Stimulated activated naive CD8-positive, alpha-beta T cell treated with anti-CD3 and anti-CD28 coated beads, Interleukin-15, Interleukin-2, amounts not matched to agents 100 ng/mL and 50 ng/mL, for 24 hours (primary cell): ENCODE measurements around the gene SLC39A8.
A peak's percentile ranks its signal among the peaks of the same experiment; 100 is the strongest.
"Not testable (repeated sequence)": the region's sequence is repeated elsewhere in the genome, so short reads cannot be mapped to it uniquely, and the experiment has no call there.

ENCODE experiments used
- H3K27ac Mint-ChIP-seq: one replicate; pipeline ENCODE4 v1.8.0; 2021; ENCODE audit warnings: mild to moderate bottlenecking, mixed read lengths
- H3K27me3 Mint-ChIP-seq: one replicate; pipeline ENCODE4 v1.8.0; 2021; ENCODE audit warnings: mixed read lengths
- H3K36me3 Mint-ChIP-seq: one replicate; pipeline ENCODE4 v1.8.0; 2021; ENCODE audit warnings: low read depth, mixed read lengths
- H3K4me1 Mint-ChIP-seq: one replicate; pipeline ENCODE4 v1.8.0; 2021; ENCODE audit warnings: low read depth, mixed read lengths
- H3K4me3 Mint-ChIP-seq: one replicate; pipeline ENCODE4 v1.8.0; 2021; ENCODE audit warnings: mild to moderate bottlenecking, mixed read lengths
- H3K9me3 Mint-ChIP-seq: one replicate; pipeline ENCODE4 v1.8.0; 2021; ENCODE audit warnings: mixed read lengths

Gene SLC39A8

DNA sequence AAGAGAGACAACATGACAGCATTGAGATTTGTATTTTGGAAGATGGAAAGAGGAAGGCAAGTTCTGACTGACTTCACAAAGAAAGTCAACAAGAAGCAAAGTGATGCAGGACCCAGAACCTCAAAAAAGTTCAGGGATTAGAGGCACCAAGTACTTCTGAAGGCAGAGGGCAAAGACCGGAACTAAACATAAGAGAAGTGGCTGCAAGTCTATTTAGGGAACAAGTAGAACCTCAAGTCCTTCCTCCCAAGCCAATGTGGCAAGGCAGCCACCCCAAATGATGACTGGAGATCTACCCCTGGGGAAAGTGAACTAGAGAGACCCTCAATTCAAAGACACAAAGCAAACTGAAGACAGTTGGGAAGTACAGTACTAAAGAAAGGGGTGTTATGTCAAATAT is 46.6 kb downstream of the SLC39A8 start:
- Mint-ChIP-seq H3K36me3 (peaks cover 49% of the 10 kb centered on the region), H3K9me3 (no peaks in the 10 kb centered on the region)

GRCh38 chr4:102295153-102295862 is 50.0 kb downstream of the SLC39A8 start:
- no peaks in the 10 kb centered on the region for H3K27me3 Mint-ChIP-seq
- peaks cover 70% of the 10 kb centered on the region for H3K36me3 Mint-ChIP-seq
- no peak overlapping the region for H3K27ac Mint-ChIP-seq
- H3K4me1 Mint-ChIP-seq: no peaks in the 10 kb centered on the region
- no peak overlapping the region for H3K4me3 Mint-ChIP-seq
- no peaks in the 10 kb centered on the region for H3K9me3 Mint-ChIP-seq

More for the DNA sequence above, 46.6 kb downstream of the SLC39A8 start:
- Mint-ChIP-seq H3K4me1 (no peaks in the 10 kb centered on the region), H3K27me3 (no peaks in the 10 kb centered on the region), H3K4me3 (no peak overlapping the region), H3K27ac (no peak overlapping the region)

GRCh38 chr4:102288497-102288896 is 56.8 kb downstream of the SLC39A8 start:
- H3K27me3 Mint-ChIP-seq: no peaks in the 10 kb centered on the region
- H3K4me3 Mint-ChIP-seq: no peak overlapping the region
- no peaks in the 10 kb centered on the region for H3K4me1 Mint-ChIP-seq
- peaks cover 54% of the 10 kb centered on the region for H3K36me3 Mint-ChIP-seq
- H3K9me3 Mint-ChIP-seq: peaks cover 4% of the 10 kb centered on the region
- no peak overlapping the region for H3K27ac Mint-ChIP-seq

GRCh38 chr4:102285831-102286230 is 59.5 kb downstream of the SLC39A8 start:
- Mint-ChIP-seq H3K27me3 (no peaks in the 10 kb centered on the region), H3K27ac (no peak overlapping the region), H3K4me1 (peaks cover 7% of the 10 kb centered on the region), H3K9me3 (peaks cover 4% of the 10 kb centered on the region), H3K36me3 (peaks cover 44% of the 10 kb centered on the region), H3K4me3 (no peak overlapping the region)

- Mint-ChIP-seq H3K9me3 (peaks cover 7% of the 10 kb centered on the region), H3K4me3 (no peak overlapping the region), H3K27me3 (no peaks in the 10 kb centered on the region), H3K4me1 (peaks cover 7% of the 10 kb centered on the region), H3K36me3 (peaks cover 50% of the 10 kb centered on the region), H3K27ac (peak overlapping the region; percentile 4)
Observed at GRCh38 chr4:102281171-102281839, 64.0 kb downstream of the SLC39A8 start.

DNA sequence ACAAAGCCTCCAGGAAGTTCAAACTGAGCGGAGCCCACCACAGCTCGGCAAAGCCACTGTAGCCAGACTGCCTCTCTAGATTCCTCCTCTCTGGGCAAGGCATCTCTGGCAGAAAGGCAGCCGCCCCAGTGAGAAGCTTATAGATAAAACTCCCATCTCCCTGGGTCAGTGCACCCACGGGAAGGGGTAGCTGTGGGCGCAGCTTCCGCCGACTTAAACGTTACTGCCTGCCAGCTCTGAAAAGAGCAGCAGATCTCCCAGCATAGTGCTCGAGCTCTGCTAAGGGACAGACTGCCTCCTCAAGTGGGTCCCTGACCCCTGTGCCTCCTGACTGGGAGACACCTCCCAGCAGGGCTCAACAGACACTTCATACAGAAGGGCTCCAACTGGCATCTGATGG is 72.0 kb downstream of the SLC39A8 start:
- H3K27ac Mint-ChIP-seq, H3K27me3 Mint-ChIP-seq, H3K4me3 Mint-ChIP-seq, H3K4me1 Mint-ChIP-seq, H3K9me3 Mint-ChIP-seq: not testable (repeated sequence)
- peaks cover 35% of the 10 kb centered on the region for H3K36me3 Mint-ChIP-seq

DNA sequence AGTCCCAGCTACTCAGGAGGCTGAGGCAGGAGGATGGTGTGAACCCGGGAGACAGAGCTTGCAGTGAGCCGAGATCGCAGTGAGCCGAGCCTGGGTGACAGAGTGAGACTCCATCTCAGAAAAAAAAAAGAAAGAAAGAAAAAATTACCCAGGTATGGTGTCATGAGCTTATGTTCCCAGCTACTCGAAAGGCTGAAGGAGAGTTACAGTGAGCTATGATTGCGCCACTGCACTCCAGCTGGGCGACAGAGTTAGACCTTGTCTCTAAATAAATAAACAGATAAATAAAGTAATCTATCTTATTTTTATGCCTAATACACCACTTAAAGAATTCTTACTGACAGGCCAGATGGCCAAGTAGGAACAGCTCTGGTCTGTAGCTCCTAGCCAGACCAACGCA is 73.0 kb downstream of the SLC39A8 start:
- H3K9me3 Mint-ChIP-seq: peaks cover 8% of the 10 kb centered on the region
- no peak overlapping the region for H3K27ac Mint-ChIP-seq
- H3K4me1 Mint-ChIP-seq: no peaks in the 10 kb centered on the region
- H3K27me3 Mint-ChIP-seq: no peaks in the 10 kb centered on the region
- H3K36me3 Mint-ChIP-seq: peaks cover 38% of the 10 kb centered on the region
- H3K4me3 Mint-ChIP-seq: no peak overlapping the region

- no peaks in the 10 kb centered on the region for H3K9me3 Mint-ChIP-seq
- peaks cover 6% of the 10 kb centered on the region for H3K4me1 Mint-ChIP-seq
- peaks cover 28% of the 10 kb centered on the region for H3K36me3 Mint-ChIP-seq
- H3K27me3 Mint-ChIP-seq: no peaks in the 10 kb centered on the region
- no peak overlapping the region for H3K4me3 Mint-ChIP-seq
- H3K27ac Mint-ChIP-seq: no peak overlapping the region
Observed at GRCh38 chr4:102268355-102268754, 76.9 kb downstream of the SLC39A8 start.

DNA sequence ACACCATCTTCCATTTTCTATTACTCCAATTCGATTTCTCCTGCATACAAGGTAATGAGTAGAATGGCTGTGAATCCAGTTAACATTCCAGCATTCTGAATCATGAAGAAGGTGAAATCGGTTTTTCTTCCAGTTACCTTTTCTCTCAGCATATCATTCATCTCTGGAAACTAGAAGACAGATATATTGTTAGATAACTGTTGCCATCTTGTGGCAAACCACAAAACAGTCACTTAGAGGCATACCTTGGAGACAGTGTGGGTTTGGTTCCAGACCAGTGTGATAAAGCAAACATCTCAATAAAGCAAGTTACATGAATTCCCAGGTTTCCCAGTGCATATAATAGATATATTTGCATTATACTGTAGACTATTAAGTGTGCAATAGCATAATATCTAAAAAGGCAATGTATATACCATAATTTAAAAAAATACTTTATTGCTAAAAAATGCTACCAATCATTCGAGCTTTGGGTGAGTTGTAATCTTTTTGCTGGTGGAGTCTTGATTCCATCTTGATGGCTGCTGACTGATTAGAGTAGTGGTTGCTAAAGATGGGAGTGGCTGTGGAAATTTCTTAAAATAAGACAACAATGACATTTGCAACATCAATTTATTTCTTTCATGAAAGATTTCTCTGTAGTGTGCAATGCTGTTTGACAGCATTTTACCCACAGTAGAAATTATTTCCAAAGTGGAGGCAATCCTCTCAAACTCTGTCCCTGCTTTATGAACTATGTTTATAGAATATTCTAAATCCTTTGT is 82.1 kb downstream of the SLC39A8 start:
- no peaks in the 10 kb centered on the region for H3K27me3 Mint-ChIP-seq
- H3K27ac Mint-ChIP-seq: no peak overlapping the region
- H3K4me3 Mint-ChIP-seq: no peak overlapping the region
- H3K9me3 Mint-ChIP-seq: no peaks in the 10 kb centered on the region
- peaks cover 36% of the 10 kb centered on the region for H3K36me3 Mint-ChIP-seq
- peaks cover 13% of the 10 kb centered on the region for H3K4me1 Mint-ChIP-seq

DNA sequence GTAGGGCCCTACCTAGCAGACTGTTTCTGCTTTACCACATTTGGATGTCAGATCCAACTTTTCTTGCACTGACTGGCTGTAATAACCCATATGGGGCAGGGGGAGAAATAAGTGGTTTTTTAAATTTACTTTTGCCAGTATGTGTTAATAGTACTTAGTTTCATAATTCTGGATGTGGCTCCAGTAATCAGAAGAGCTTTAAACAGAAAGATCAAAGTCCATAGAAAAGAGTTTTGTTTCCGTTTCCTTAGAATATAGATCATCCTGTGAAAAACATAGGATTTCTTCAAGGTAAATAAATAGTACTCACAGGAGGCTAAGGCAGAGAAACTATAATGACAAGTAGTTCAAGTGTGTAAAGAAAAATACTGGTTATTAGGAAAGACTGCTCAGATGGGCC is 85.6 kb downstream of the SLC39A8 start:
- Mint-ChIP-seq H3K27me3 (no peaks in the 10 kb centered on the region), H3K4me3 (no peak overlapping the region), H3K27ac (no peak overlapping the region), H3K9me3 (no peaks in the 10 kb centered on the region), H3K4me1 (peaks cover 13% of the 10 kb centered on the region), H3K36me3 (peaks cover 13% of the 10 kb centered on the region)

DNA sequence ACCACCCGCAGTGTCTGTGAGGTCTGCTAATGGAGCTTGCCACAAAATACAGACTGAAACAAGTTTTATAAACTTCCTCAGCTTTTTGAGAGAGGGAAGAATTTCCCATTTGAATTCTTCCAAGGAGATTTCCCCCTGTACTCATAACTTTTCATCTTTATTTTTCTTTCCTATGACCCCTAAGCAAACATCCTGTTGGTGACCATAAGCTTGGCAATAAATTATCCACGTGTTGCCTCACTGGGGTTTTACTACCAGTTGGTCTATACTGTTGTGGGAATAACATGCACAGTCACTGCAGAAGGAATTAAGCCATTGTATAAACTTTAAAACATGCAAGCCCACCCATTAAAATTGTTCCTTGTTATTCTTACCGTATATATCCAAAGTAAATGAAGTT is 86.2 kb downstream of the SLC39A8 start:
- Mint-ChIP-seq H3K27me3 (no peaks in the 10 kb centered on the region), H3K27ac (no peak overlapping the region), H3K9me3 (no peaks in the 10 kb centered on the region), H3K36me3 (peaks cover 13% of the 10 kb centered on the region), H3K4me1 (peaks cover 13% of the 10 kb centered on the region), H3K4me3 (no peak overlapping the region)

DNA sequence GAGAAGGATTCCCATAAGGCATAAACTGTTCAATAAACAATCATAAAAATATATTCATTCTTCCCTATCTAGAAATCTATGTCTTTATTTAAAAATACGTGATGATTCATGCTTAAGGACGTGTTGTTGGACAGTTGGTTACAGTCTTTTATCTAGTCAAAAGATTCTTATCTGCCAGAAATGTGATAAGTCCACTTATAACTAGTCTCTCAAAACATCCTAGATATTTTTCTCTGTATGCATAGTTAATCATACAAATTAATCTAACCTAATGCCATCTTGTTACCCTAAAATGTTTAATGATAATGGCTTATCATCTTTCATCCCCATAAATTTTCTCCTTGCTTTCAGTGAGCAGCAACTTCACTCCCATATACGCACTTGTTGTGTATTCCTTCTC is 89.0 kb downstream of the SLC39A8 start:
- Mint-ChIP-seq H3K4me3 (no peak overlapping the region), H3K36me3 (no peaks in the 10 kb centered on the region), H3K27ac (no peak overlapping the region), H3K27me3 (no peaks in the 10 kb centered on the region), H3K9me3 (no peaks in the 10 kb centered on the region), H3K4me1 (no peaks in the 10 kb centered on the region)

- Mint-ChIP-seq H3K9me3 (no peaks in the 10 kb centered on the region), H3K4me1 (no peaks in the 10 kb centered on the region), H3K27ac (no peak overlapping the region), H3K36me3 (no peaks in the 10 kb centered on the region), H3K4me3 (no peak overlapping the region), H3K27me3 (no peaks in the 10 kb centered on the region)
Observed at GRCh38 chr4:102253860-102254259, 91.4 kb downstream of the SLC39A8 start.

DNA sequence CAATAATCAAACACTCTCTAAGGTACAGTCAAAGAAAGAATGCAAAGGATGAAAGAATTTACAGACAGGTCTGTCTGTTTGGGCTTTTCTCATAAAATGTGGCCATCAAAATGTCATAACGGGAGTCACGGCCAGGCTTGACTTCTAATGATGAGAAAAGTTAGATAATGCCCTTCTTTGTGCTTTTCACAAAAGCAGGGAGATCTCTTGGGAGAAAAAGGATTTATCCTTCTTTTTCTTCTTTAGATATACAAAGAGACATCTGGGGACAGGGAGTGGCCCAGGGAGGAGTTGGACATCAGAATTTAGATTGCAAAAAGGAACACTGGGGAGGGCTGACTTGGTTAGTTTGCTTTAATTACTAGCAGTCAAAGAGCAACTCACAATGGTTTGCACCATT is 93.1 kb downstream of the SLC39A8 start:
- H3K4me3 Mint-ChIP-seq: no peak overlapping the region
- no peaks in the 10 kb centered on the region for H3K4me1 Mint-ChIP-seq
- H3K27ac Mint-ChIP-seq: no peak overlapping the region
- H3K27me3 Mint-ChIP-seq: no peaks in the 10 kb centered on the region
- no peaks in the 10 kb centered on the region for H3K36me3 Mint-ChIP-seq
- no peaks in the 10 kb centered on the region for H3K9me3 Mint-ChIP-seq

DNA sequence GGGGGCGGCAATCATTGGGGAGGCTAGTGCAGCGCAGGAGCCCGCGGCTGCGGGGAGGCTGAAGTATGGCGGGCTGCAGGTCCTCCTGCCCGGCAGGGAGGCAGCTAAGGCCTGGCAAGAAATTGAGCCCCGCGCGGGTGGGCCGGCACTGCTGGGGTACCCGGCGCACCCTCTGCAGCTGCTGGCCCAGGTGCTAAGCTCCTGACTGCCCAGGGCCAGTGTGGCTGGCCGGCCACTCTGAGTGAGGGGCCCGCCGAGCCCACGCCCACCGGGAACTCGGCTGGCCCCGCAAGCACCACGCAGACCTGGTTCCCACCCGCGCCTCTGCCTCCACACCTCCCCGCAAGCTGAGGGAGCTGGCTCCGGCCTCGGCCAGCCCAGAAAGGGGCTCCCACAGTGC is 94.9 kb downstream of the SLC39A8 start:
- Mint-ChIP-seq H3K27ac (no peak overlapping the region), H3K9me3 (no peaks in the 10 kb centered on the region), H3K4me3 (no peak overlapping the region), H3K27me3 (peaks cover 3% of the 10 kb centered on the region), H3K4me1 (no peaks in the 10 kb centered on the region), H3K36me3 (no peaks in the 10 kb centered on the region)
